Kidney capillary endothelial cell (primary cell): Measurements from ENCODE around the gene UBR4.

ENCODE experiments used
- DNase-seq: peaks from one replicate; pipeline ENCODE4 v3.0.0-alpha.2; 2018; ENCODE audit warnings: low spot score

Gene UBR4

GRCh38 chr1:19091196-19091953 lies 118.7 kb downstream of the UBR4 start:
- no peak for DNase-seq

GRCh38 chr1:19089524-19089923 lies 120.5 kb downstream of the UBR4 start:
- no peak for DNase-seq

GRCh38 chr1:19088717-19089442 lies 121.2 kb downstream of the UBR4 start:
- no peak for DNase-seq

- DNase-seq = no peak
These were observed 122.1 kb downstream of the UBR4 start for GRCh38 chr1:19087737-19088594.

GRCh38 chr1:19087017-19087736 lies 122.9 kb downstream of the UBR4 start:
- DNase-seq = no peak

- DNase-seq = no peak
These were observed 123.7 kb downstream of the UBR4 start for GRCh38 chr1:19086176-19086875.

GRCh38 chr1:19084206-19084738 lies 125.8 kb downstream of the UBR4 start:
- DNase-seq = no peak

GRCh38 chr1:19083081-19083480 lies 127.0 kb downstream of the UBR4 start:
- peak; percentile 16 for DNase-seq

GRCh38 chr1:19081218-19081893 lies 128.7 kb downstream of the UBR4 start:
- DNase-seq = peak; percentile 69

- DNase-seq = no peak
These were observed 129.3 kb downstream of the UBR4 start for GRCh38 chr1:19080721-19081120.

GRCh38 chr1:19079541-19080472 lies 130.3 kb downstream of the UBR4 start:
- DNase-seq = no peak

GRCh38 chr1:19078536-19078935 lies 131.5 kb downstream of the UBR4 start:
- DNase-seq = no peak

- DNase-seq = no peak
These were observed 133.0 kb downstream of the UBR4 start for GRCh38 chr1:19076841-19077616.

GRCh38 chr1:19074902-19075721 lies 135.0 kb downstream of the UBR4 start:
- DNase-seq = no peak

- no peak for DNase-seq
These were observed 135.6 kb downstream of the UBR4 start for GRCh38 chr1:19074361-19074901.

GRCh38 chr1:19073311-19074186 lies 136.5 kb downstream of the UBR4 start:
- no peak for DNase-seq
